Liver (tissue), 9 donors: ENCODE data around the gene ZNF142. TPM values are rescaled to one million over a fixed set of nuclear protein-coding genes. Genes with fewer than 3 reads are reported as not detected.

Experiments
- DNase-seq: peaks from one replicate; pipeline ENCODE4 v3.0.0-alpha.2; 2017; ENCODE audit warnings: low spot score
- H3K27ac ChIP-seq, 2 donors: one replicate each; pipeline ENCODE4 v1.7.0; 2013; ENCODE audit warnings: inconsistent platforms in 2 of 2, low read length in 2 of 2, control low read depth in 1 of 2, low read depth in 1 of 2, mild to moderate bottlenecking in 1 of 2
- H3K27me3 ChIP-seq, 4 donors: one replicate each; pipeline versions ENCODE4 v1.6.1 to v1.7.0; 2013; ENCODE audit warnings: low read length in 3 of 4, inconsistent platforms in 1 of 4, mild to moderate bottlenecking in 1 of 4, moderate library complexity in 1 of 4; ENCODE audit not compliant: control insufficient read depth in 4 of 4, insufficient read depth in 4 of 4
- H3K36me3 ChIP-seq, 4 donors: one replicate each; pipeline versions ENCODE4 v1.6.1 to v1.7.0; 2013; ENCODE audit warnings: low read length in 3 of 4, mild to moderate bottlenecking in 3 of 4, low read depth in 1 of 4, moderate library complexity in 1 of 4; ENCODE audit not compliant: control insufficient read depth in 4 of 4, insufficient read depth in 3 of 4
- H3K4me1 ChIP-seq, 4 donors: one replicate each; pipeline versions ENCODE4 v1.6.1 to v1.7.0; 2013; ENCODE audit warnings: low read length in 3 of 4, mild to moderate bottlenecking in 3 of 4, moderate library complexity in 1 of 4; ENCODE audit not compliant: control insufficient read depth in 4 of 4, insufficient read depth in 4 of 4
- H3K4me3 ChIP-seq, 3 donors: one replicate each; pipeline versions ENCODE4 v1.6.1 to v1.7.0; 2013; ENCODE audit warnings: low read length in 3 of 3, control low read depth in 1 of 3, low read depth in 1 of 3, mild to moderate bottlenecking in 1 of 3
- H3K9ac ChIP-seq, 2 donors: one replicate each; pipeline ENCODE4 v1.7.0; 2013; ENCODE audit warnings: low read length in 2 of 2, mild to moderate bottlenecking in 2 of 2, moderate library complexity in 2 of 2, control low read depth in 1 of 2, low read depth in 1 of 2
- H3K9me3 ChIP-seq, 4 donors: one replicate each; pipeline versions ENCODE4 v1.6.1 to v1.7.0; 2013; ENCODE audit warnings: low read length in 3 of 4; ENCODE audit not compliant: control insufficient read depth in 4 of 4
- CTCF ChIP-seq: fragments of 150-350 bp; IDR thresholded peaks from 2 replicates; pipeline ENCODE4 v1.5.1; 2017; ENCODE audit warnings: improper control_type of control experiment, low read depth, low read length; ENCODE audit not compliant: missing input control
- EGR1 ChIP-seq, 2 donors: IDR thresholded peaks; 2 replicates each; pipeline ENCODE4 v1.6.1; 2016 to 2018; ENCODE audit warnings: antibody characterized with exemption in 2 of 2, low read depth in 2 of 2
- FOXA1 ChIP-seq: IDR thresholded peaks from 2 replicates; pipeline ENCODE4 v1.6.1; 2016; ENCODE audit warnings: antibody characterized with exemption
- FOXA2 ChIP-seq: IDR thresholded peaks from 2 replicates; pipeline ENCODE4 v1.6.1; 2016; ENCODE audit warnings: antibody characterized with exemption
- GABPA ChIP-seq, 2 donors: IDR thresholded peaks in 1 of 2; conservative IDR thresholded peaks in 1 of 2; 2 replicates each; pipeline ENCODE4 v1.6.1; 2016; ENCODE audit warnings: antibody characterized with exemption in 2 of 2, mild to moderate bottlenecking in 1 of 2, moderate library complexity in 1 of 2
- HNF4A ChIP-seq, 2 donors: conservative IDR thresholded peaks; 2 replicates each; pipeline ENCODE4 v1.6.1; 2016; ENCODE audit warnings: antibody characterized with exemption in 2 of 2, mild to moderate bottlenecking in 2 of 2
- JUND ChIP-seq, 2 donors: IDR thresholded peaks; 2 replicates each; pipeline ENCODE4 v1.6.1; 2016; ENCODE audit warnings: antibody characterized with exemption in 2 of 2
- MAX ChIP-seq: IDR thresholded peaks from 2 replicates; pipeline ENCODE4 v1.6.1; 2016; ENCODE audit warnings: antibody characterized with exemption
- NR2F2 ChIP-seq: IDR thresholded peaks from 2 replicates; pipeline ENCODE4 v1.6.1; 2016; ENCODE audit warnings: antibody characterized with exemption
- RAD21 ChIP-seq, 2 donors: IDR thresholded peaks; 2 replicates each; pipeline ENCODE4 v1.6.1; 2016; ENCODE audit warnings: antibody characterized with exemption in 2 of 2, mild to moderate bottlenecking in 2 of 2
- REST ChIP-seq: IDR thresholded peaks from 2 replicates; pipeline ENCODE4 v1.6.1; 2016; ENCODE audit warnings: antibody characterized with exemption, mild to moderate bottlenecking
- RXRA ChIP-seq, 2 donors: IDR thresholded peaks; 2 replicates each; pipeline ENCODE4 v1.6.1; 2017 to 2018; ENCODE audit warnings: antibody characterized with exemption in 2 of 2, mild to moderate bottlenecking in 1 of 2
- SP1 ChIP-seq: IDR thresholded peaks from 2 replicates; pipeline ENCODE4 v1.6.1; 2018; ENCODE audit warnings: antibody characterized with exemption, mild to moderate bottlenecking
- TAF1 ChIP-seq: conservative IDR thresholded peaks from 2 replicates; pipeline ENCODE4 v1.6.1; 2016; ENCODE audit warnings: antibody characterized with exemption, mild to moderate bottlenecking
- YY1 ChIP-seq: IDR thresholded peaks from 2 replicates; pipeline ENCODE4 v1.6.1; 2016; ENCODE audit warnings: antibody characterized with exemption, mild to moderate bottlenecking
- WGBS: extraction: QIAGEN DNeasy Blood & Tissue Kit; methylation state at CpG from one replicate; pipeline ENCODE4 v1.1.7; 2013; 5-methylcytosine and 5-hydroxymethylcytosine counted together
- polyA plus RNA-seq, 2 donors: library from polyadenylated mRNA; stranded (reverse) in 1 of 2; unstranded in 1 of 2; fragments of 200-250 nt in 1 of 2; fragments of >200 nt in 1 of 2; fragmentation: Nextera tagmentation in 1 of 2; extraction: Ambion mirVana in 1 of 2; gene quantifications; one replicate each; pipeline versions ENCODE4 v1.2.1 to v1.2.3, GENCODE V29; 2013 to 2015
- total RNA-seq, 2 donors: library from RNA; depleted of rRNA; stranded (reverse); fragments of >200 nt; gene quantifications; one replicate each; pipeline ENCODE4 v1.2.3, GENCODE V29; 2014
- TF ChIP-seq, protein P1 (sequence below): IDR thresholded peaks from 2 replicates; pipeline ENCODE4 v1.6.1; 2016; ENCODE audit warnings: antibody characterized with exemption
- TF ChIP-seq, protein P2 (sequence below): IDR thresholded peaks from 2 replicates; pipeline ENCODE4 v1.6.1; 2016; ENCODE audit warnings: antibody characterized with exemption
- donor health status: healthy.
- donor health status: healthy.
- donor health status: healthy.
- donor health status: healthy.
- donor health status: healthy.

Gene ZNF142
- total and polyA plus RNA-seq, 4 donors, result 2.2 to 7.4 (median 4.8) TPM

- Histone ChIP-seq H3K27ac (no peak overlapping the region), H3K9ac (no peak overlapping the region), H3K27me3 (no peaks in the 10 kb centered on the region), H3K4me3 (no peak overlapping the region), H3K36me3 (no peaks in the 10 kb centered on the region), H3K9me3 (no peaks in the 10 kb centered on the region), H3K4me1 (peaks cover 0 to 16% (median 2%) of the 10 kb centered on the region in 4 donors)
- no peak for TF ChIP-seq RXRA (IDR thresholded peaks at IDR 0.05)
- no peak for TF ChIP-seq FOXA2
- no peak for TF ChIP-seq GABPA (IDR thresholded peaks at IDR 0.05 in 1 of 2, conservative IDR thresholded peaks at IDR 0.05 in 1 of 2)
- no peak for TF ChIP-seq MAX
- no peak for TF ChIP-seq CTCF
- TF ChIP-seq TAF1, result no peak
- TF ChIP-seq, protein P1, sequence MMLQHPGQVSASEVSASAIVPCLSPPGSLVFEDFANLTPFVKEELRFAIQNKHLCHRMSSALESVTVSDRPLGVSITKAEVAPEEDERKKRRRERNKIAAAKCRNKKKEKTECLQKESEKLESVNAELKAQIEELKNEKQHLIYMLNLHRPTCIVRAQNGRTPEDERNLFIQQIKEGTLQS, result no peak
- no peak for TF ChIP-seq SP1
- no peak for TF ChIP-seq YY1
- TF ChIP-seq HNF4A (conservative IDR thresholded peaks at IDR 0.05), result no peak
- TF ChIP-seq NR2F2, result no peak
- no peak for TF ChIP-seq REST
- TF ChIP-seq EGR1 (IDR thresholded peaks at IDR 0.05; ENCODE audit: low read depth in 2 of 2), result no peak
- no peak for TF ChIP-seq RAD21 (IDR thresholded peaks at IDR 0.05)
- TF ChIP-seq, protein P2, sequence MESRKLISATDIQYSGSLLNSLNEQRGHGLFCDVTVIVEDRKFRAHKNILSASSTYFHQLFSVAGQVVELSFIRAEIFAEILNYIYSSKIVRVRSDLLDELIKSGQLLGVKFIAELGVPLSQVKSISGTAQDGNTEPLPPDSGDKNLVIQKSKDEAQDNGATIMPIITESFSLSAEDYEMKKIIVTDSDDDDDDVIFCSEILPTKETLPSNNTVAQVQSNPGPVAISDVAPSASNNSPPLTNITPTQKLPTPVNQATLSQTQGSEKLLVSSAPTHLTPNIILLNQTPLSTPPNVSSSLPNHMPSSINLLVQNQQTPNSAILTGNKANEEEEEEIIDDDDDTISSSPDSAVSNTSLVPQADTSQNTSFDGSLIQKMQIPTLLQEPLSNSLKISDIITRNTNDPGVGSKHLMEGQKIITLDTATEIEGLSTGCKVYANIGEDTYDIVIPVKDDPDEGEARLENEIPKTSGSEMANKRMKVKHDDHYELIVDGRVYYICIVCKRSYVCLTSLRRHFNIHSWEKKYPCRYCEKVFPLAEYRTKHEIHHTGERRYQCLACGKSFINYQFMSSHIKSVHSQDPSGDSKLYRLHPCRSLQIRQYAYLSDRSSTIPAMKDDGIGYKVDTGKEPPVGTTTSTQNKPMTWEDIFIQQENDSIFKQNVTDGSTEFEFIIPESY, result no peak
- TF ChIP-seq JUND (IDR thresholded peaks at IDR 0.05), result no peak
- 88% methylated on average over 4 of the region's 4 CpGs for WGBS
- no peak for DNase-seq
Observed at GRCh38 chr2:218708086-218708485, 48.7 kb upstream of the ZNF142 start.

DNA sequence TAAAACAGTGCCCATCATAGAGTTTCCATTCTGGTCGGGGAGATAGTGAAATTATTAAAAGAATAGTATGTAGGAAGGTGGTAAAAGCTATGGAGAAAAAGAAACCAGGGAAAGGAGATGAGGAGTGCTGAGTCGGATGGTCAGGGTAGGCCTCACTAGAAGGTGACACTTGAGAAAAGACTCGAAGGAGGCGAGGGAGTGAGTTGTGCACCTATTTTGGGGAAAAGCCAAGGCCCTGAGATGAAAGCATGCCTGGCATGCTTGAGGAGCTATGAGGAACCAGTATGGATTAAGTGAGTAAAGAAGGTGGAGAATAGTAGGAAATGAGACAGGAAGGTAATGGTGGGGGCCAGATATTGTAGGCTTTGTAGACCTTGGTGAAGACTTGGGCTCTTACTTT is 43.9 kb upstream of the ZNF142 start:
- Histone ChIP-seq H3K36me3 (peaks cover 0 to 20% (median under 1%) of the 10 kb centered on the region in 4 donors), H3K9me3 (no peaks in the 10 kb centered on the region), H3K27me3 (no peaks in the 10 kb centered on the region), H3K27ac (no peak overlapping the region), H3K4me3 (no peak overlapping the region), H3K9ac (no peak overlapping the region), H3K4me1 (no peaks in the 10 kb centered on the region)
- DNase-seq, result no peak
- 95% methylated on average over 4 of the region's 4 CpGs for WGBS
- TF ChIP-seq RAD21 (IDR thresholded peaks at IDR 0.05) (no peak), NR2F2 (no peak), REST (no peak), FOXA2 (no peak), GABPA (IDR thresholded peaks at IDR 0.05 in 1 of 2, conservative IDR thresholded peaks at IDR 0.05 in 1 of 2) (no peak), TAF1 (no peak), FOXA1 (no peak), SP1 (no peak), RXRA (IDR thresholded peaks at IDR 0.05) (no peak), YY1 (no peak), JUND (IDR thresholded peaks at IDR 0.05) (no peak), CTCF (no peak), MAX (no peak)
